K562 (cell line): ENCODE data around the gene CLCA1. TPM values are rescaled to one million over a fixed set of nuclear protein-coding genes. Genes with fewer than 3 reads are reported as not detected.

Source experiments
- ARNT ChIP-seq, 2 experiments: fragments of 450-650 bp; IDR thresholded peaks; 2 replicates each; pipeline ENCODE4 v1.6.1; 2016; ENCODE audit warnings: mild to moderate bottlenecking in 1 of 2
- BCL6 ChIP-seq: fragments of 250-450 bp; sonication (Bioruptor Pico); IDR thresholded peaks from 2 replicates; pipeline ENCODE4 v1.4.0; 2020
- C11orf30 ChIP-seq: fragments of 450-650 bp; IDR thresholded peaks from 2 replicates; pipeline ENCODE4 v1.6.1; 2016; ENCODE audit warnings: low read depth, mild to moderate bottlenecking
- MIER1 ChIP-seq: fragments of 450-650 bp; IDR thresholded peaks from 2 replicates; pipeline ENCODE4 v1.6.1; 2016; ENCODE audit warnings: antibody characterized with exemption, mild to moderate bottlenecking, low read depth
- NR1H2 ChIP-seq: sonication (generic); formaldehyde crosslinking; IDR thresholded peaks from 2 replicates; pipeline ENCODE4 v1.4.0; 2020; ENCODE audit warnings: mild to moderate bottlenecking, missing genetic modification reagents
- PTTG1 ChIP-seq: fragments of 450-650 bp; IDR thresholded peaks from 2 replicates; pipeline ENCODE4 v1.6.1; 2016; ENCODE audit warnings: low read depth, mild to moderate bottlenecking, missing genetic modification characterization, missing compliant biosample characterization
- SMARCA4 ChIP-seq: fragments of 450-650 bp; IDR thresholded peaks from 2 replicates; pipeline ENCODE4 v1.6.1; 2016
- XRCC5 ChIP-seq: fragments of 200-400 bp; formaldehyde crosslinking; IDR thresholded peaks from 2 replicates; pipeline ENCODE4 v1.6.1; 2017; ENCODE audit warnings: low read depth, mild to moderate bottlenecking, low read length
- ZNF239 ChIP-seq: fragments of 250-450 bp; sonication (Bioruptor Pico); IDR thresholded peaks from 2 replicates; pipeline ENCODE4 v1.4.0; 2020; ENCODE audit warnings: mild to moderate bottlenecking
- polyA plus RNA-seq, 8 experiments: library from polyadenylated mRNA; depleted of rRNA in 4 of 8; stranded (reverse) in 5 of 8; unstranded in 3 of 8; fragments of >200 nt; fragmentation: Nextera tagmentation in 2 of 8; fragmentation: Illumina TruSeq in 1 of 8; extraction: Ambion mirVana in 2 of 8; extraction: Trizol in 1 of 8; gene quantifications; 2 replicates each; pipeline versions ENCODE4 v1.2.1 to v1.2.3, GENCODE V29; 2011 to 2014; ENCODE audit warnings: inconsistent platforms in 1 of 8, missing spikeins in 1 of 8
- total RNA-seq, 7 experiments: library from RNA; depleted of rRNA in 6 of 7; stranded (reverse); fragments of >200 nt in 6 of 7; fragmentation: Illumina TruSeq in 2 of 7; extraction: Trizol in 2 of 7; gene quantifications; 2 replicates each; pipeline versions ENCODE4 v1.2.1 to v1.2.3, GENCODE V29; 2011 to 2021; ENCODE audit warnings: low replicate concordance in 1 of 7
- TF ChIP-seq, protein P1 (sequence below): fragments of 150-350 bp; IDR thresholded peaks from 2 replicates; pipeline ENCODE4 v1.6.1; 2014; ENCODE audit warnings: low read depth, mild to moderate bottlenecking, low read length, borderline replicate concordance
- TF ChIP-seq, protein P2 (sequence below): fragments of 200-800 bp; sonication (Bioruptor generic); IDR thresholded peaks from 2 replicates; pipeline ENCODE4 v1.6.1; 2016; ENCODE audit warnings: missing genetic modification characterization, missing compliant biosample characterization
- TF ChIP-seq, protein P3 (sequence below): fragments of 250-450 bp; sonication (Bioruptor Pico); IDR thresholded peaks from 2 replicates; pipeline ENCODE4 v1.8.0; 2021; ENCODE audit warnings: mild to moderate bottlenecking, moderate library complexity
- TF ChIP-seq, protein P4 (sequence below): fragments of 450-650 bp; formaldehyde crosslinking; IDR thresholded peaks from 2 replicates; pipeline ENCODE4 v1.4.0; 2022; ENCODE audit warnings: missing genetic modification characterization
- TF ChIP-seq, protein P5 (sequence below): fragments of 250-450 bp; sonication (Bioruptor Pico); IDR thresholded peaks from 2 replicates; pipeline ENCODE4 v1.5.0; 2021; ENCODE audit warnings: mild to moderate bottlenecking, borderline replicate concordance

CLCA1 gene
- total and polyA plus RNA-seq, 9 of the 15 experiments (the other 6 are each of a cell fraction or from before 2014, with no cell fraction given): 0.03 to 0.08 (median 0.04) TPM; not detected in 6

DNA sequence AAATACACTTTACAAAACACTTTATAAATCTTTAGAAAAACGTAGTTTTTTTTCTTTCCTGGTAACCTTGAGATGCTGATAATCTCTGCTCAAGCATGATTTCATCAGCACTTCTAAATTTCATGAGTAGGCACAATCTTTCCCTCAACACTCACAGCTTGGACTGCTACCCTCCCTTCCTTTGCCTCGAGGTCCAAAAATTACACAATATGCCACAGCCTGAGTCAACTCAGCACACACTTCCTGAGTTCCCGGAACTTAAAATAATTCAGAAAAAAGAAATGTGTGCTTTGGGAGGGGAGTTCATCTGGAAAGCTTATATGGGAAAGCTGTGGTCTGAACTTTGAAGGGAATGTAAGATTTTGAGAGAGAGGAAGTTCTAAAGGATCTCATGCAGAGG lies 38.9 kb upstream of the CLCA1 start (continued):
- TF ChIP-seq, protein P1, sequence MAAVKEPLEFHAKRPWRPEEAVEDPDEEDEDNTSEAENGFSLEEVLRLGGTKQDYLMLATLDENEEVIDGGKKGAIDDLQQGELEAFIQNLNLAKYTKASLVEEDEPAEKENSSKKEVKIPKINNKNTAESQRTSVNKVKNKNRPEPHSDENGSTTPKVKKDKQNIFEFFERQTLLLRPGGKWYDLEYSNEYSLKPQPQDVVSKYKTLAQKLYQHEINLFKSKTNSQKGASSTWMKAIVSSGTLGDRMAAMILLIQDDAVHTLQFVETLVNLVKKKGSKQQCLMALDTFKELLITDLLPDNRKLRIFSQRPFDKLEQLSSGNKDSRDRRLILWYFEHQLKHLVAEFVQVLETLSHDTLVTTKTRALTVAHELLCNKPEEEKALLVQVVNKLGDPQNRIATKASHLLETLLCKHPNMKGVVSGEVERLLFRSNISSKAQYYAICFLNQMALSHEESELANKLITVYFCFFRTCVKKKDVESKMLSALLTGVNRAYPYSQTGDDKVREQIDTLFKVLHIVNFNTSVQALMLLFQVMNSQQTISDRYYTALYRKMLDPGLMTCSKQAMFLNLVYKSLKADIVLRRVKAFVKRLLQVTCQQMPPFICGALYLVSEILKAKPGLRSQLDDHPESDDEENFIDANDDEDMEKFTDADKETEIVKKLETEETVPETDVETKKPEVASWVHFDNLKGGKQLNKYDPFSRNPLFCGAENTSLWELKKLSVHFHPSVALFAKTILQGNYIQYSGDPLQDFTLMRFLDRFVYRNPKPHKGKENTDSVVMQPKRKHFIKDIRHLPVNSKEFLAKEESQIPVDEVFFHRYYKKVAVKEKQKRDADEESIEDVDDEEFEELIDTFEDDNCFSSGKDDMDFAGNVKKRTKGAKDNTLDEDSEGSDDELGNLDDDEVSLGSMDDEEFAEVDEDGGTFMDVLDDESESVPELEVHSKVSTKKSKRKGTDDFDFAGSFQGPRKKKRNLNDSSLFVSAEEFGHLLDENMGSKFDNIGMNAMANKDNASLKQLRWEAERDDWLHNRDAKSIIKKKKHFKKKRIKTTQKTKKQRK: no peak
- TF ChIP-seq NR1H2 (CRISPR knock-in tag) (no peak), BCL6 (CRISPR knock-in tag) (no peak), ZNF239 (CRISPR knock-in tag) (no peak), XRCC5 (no peak), MIER1 (no peak), ARNT (IDR thresholded peaks at IDR 0.05) (no peak), SMARCA4 (peak; percentile 51; the same call in 1 of the 2 replicates), PTTG1 (tag) (no peak), C11orf30 (peak; percentile 90)
- TF ChIP-seq, protein P2, sequence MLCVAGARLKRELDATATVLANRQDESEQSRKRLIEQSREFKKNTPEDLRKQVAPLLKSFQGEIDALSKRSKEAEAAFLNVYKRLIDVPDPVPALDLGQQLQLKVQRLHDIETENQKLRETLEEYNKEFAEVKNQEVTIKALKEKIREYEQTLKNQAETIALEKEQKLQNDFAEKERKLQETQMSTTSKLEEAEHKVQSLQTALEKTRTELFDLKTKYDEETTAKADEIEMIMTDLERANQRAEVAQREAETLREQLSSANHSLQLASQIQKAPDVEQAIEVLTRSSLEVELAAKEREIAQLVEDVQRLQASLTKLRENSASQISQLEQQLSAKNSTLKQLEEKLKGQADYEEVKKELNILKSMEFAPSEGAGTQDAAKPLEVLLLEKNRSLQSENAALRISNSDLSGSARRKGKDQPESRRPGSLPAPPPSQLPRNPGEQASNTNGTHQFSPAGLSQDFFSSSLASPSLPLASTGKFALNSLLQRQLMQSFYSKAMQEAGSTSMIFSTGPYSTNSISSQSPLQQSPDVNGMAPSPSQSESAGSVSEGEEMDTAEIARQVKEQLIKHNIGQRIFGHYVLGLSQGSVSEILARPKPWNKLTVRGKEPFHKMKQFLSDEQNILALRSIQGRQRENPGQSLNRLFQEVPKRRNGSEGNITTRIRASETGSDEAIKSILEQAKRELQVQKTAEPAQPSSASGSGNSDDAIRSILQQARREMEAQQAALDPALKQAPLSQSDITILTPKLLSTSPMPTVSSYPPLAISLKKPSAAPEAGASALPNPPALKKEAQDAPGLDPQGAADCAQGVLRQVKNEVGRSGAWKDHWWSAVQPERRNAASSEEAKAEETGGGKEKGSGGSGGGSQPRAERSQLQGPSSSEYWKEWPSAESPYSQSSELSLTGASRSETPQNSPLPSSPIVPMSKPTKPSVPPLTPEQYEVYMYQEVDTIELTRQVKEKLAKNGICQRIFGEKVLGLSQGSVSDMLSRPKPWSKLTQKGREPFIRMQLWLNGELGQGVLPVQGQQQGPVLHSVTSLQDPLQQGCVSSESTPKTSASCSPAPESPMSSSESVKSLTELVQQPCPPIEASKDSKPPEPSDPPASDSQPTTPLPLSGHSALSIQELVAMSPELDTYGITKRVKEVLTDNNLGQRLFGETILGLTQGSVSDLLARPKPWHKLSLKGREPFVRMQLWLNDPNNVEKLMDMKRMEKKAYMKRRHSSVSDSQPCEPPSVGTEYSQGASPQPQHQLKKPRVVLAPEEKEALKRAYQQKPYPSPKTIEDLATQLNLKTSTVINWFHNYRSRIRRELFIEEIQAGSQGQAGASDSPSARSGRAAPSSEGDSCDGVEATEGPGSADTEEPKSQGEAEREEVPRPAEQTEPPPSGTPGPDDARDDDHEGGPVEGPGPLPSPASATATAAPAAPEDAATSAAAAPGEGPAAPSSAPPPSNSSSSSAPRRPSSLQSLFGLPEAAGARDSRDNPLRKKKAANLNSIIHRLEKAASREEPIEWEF (CRISPR knock-in tag): no peak
- TF ChIP-seq, protein P3, sequence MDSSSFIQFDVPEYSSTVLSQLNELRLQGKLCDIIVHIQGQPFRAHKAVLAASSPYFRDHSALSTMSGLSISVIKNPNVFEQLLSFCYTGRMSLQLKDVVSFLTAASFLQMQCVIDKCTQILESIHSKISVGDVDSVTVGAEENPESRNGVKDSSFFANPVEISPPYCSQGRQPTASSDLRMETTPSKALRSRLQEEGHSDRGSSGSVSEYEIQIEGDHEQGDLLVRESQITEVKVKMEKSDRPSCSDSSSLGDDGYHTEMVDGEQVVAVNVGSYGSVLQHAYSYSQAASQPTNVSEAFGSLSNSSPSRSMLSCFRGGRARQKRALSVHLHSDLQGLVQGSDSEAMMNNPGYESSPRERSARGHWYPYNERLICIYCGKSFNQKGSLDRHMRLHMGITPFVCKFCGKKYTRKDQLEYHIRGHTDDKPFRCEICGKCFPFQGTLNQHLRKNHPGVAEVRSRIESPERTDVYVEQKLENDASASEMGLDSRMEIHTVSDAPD (CRISPR knock-in tag): no peak
- TF ChIP-seq, protein P4, sequence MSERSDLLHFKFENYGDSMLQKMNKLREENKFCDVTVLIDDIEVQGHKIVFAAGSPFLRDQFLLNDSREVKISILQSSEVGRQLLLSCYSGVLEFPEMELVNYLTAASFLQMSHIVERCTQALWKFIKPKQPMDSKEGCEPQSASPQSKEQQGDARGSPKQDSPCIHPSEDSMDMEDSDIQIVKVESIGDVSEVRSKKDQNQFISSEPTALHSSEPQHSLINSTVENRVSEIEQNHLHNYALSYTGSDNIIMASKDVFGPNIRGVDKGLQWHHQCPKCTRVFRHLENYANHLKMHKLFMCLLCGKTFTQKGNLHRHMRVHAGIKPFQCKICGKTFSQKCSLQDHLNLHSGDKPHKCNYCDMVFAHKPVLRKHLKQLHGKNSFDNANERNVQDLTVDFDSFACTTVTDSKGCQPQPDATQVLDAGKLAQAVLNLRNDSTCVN (CRISPR knock-in tag): no peak
- TF ChIP-seq, protein P5, sequence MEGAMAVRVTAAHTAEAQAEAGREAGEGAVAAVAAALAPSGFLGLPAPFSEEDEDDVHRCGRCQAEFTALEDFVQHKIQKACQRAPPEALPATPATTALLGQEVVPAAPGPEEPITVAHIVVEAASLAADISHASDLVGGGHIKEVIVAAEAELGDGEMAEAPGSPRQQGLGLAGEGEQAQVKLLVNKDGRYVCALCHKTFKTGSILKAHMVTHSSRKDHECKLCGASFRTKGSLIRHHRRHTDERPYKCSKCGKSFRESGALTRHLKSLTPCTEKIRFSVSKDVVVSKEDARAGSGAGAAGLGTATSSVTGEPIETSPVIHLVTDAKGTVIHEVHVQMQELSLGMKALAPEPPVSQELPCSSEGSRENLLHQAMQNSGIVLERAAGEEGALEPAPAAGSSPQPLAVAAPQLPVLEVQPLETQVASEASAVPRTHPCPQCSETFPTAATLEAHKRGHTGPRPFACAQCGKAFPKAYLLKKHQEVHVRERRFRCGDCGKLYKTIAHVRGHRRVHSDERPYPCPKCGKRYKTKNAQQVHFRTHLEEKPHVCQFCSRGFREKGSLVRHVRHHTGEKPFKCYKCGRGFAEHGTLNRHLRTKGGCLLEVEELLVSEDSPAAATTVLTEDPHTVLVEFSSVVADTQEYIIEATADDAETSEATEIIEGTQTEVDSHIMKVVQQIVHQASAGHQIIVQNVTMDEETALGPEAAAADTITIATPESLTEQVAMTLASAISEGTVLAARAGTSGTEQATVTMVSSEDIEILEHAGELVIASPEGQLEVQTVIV (CRISPR knock-in tag): no peak
